ENCODE measurements around the gene RHCE.
A peak's percentile ranks its signal among the peaks of the same experiment; 100 is the strongest.

Gene RHCE

DNA sequence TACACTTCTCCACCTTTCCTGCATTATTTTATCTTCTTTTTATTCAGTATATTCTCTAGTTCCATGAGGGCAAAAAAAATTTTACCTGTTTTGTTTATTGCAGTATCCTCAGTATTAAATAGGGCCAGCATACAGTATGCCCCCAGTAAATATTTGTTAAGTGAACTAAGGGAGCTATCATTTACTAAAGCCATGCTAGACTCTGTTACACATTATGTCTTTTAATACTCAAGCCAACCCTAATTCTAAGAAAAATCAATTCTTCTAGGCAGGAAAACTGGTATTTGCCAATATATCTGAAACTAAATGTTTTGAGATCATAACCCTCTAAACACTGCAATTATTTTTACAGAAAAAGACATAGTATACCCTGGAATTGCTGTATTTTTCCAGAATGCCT lies 64.2 kb downstream of the RHCE start:
- H3K4me1 ChIP-seq (ENCODE audit: control insufficient read depth, insufficient read depth, low read length): no peaks in the 10 kb centered on the region
- no peak overlapping the region for H3K27ac ChIP-seq (ENCODE audit: extremely low read depth, low read depth, low read length)
- CTCF ChIA-PET: no interaction called here
- TF ChIP-seq KLF8 (tag by site-specific recombination; IDR thresholded peaks at IDR 0.05): no peak
- TF ChIP-seq MEIS1 (CRISPR knock-in tag; IDR thresholded peaks at IDR 0.05; ENCODE audit: borderline replicate concordance): no peak
- TF ChIP-seq ZBTB48 (tag by site-specific recombination; IDR thresholded peaks at IDR 0.05): 0 out of 2 replicates have a peak, but pooled peaks have one; percentile 0
- TF ChIP-seq, protein P1, sequence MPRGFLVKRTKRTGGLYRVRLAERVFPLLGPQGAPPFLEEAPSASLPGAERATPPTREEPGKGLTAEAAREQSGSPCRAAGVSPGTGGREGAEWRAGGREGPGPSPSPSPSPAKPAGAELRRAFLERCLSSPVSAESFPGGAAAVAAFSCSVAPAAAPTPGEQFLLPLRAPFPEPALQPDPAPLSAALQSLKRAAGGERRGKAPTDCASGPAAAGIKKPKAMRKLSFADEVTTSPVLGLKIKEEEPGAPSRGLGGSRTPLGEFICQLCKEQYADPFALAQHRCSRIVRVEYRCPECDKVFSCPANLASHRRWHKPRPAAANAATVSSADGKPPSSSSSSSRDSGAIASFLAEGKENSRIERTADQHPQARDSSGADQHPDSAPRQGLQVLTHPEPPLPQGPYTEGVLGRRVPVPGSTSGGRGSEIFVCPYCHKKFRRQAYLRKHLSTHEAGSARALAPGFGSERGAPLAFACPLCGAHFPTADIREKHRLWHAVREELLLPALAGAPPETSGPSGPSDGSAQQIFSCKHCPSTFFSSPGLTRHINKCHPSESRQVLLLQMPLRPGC (tag by site-specific recombination; IDR thresholded peaks at IDR 0.05): no peak
- peaks cover 28 to 81% of the 10 kb centered on the region in 2 experiments; a peak in 2 of 3 replicates for H3K36me3 ChIP-seq (ENCODE audit: control insufficient read depth in 2 of 2, insufficient read depth in 1 of 2, low read length in 2 of 2)
- POLR2A ChIA-PET: no interaction called here
- no peaks in the 10 kb centered on the region for H3K9me3 ChIP-seq (ENCODE audit: control insufficient read depth, insufficient read depth, low read depth, low read length)
- no peak overlapping the region for H3K4me3 ChIP-seq (ENCODE audit: low read depth, low read length)

DNA sequence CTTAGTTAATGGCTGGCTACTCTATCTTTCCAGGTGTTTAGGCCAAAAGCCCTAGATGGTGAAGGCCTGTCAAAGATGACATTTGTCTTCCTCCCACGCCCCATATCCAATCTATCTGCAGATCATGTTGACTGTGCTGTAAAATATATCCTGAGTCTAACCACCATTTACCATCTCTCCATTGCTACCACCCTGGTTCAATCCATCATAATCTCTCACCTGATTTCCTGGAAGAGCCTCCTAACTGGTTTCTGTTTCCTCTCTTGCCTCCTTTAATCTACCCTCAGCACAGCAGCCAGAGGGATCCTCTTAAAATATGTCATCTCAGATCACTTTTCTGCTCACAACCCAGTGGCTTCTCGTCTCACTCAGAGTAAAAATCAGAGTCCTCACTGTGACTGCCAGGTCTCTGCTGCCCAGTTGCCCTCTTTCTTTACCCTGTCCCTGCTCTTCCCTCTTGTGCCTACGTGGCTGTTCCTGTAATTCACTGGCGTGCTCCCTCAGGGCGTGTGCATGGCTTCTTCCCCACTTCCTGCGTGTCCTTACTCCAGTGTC lies 64.7 kb downstream of the RHCE start:
- Histone ChIP-seq H3K4me1 (ENCODE audit: control insufficient read depth, insufficient read depth, low read length) (no peaks in the 10 kb centered on the region), H3K27ac (ENCODE audit: extremely low read depth, low read depth, low read length) (no peak overlapping the region), H3K4me3 (ENCODE audit: low read depth, low read length) (no peak overlapping the region), H3K9me3 (ENCODE audit: control insufficient read depth, insufficient read depth, low read depth, low read length) (no peaks in the 10 kb centered on the region), H3K36me3 (ENCODE audit: control insufficient read depth in 2 of 2, insufficient read depth in 1 of 2, low read length in 2 of 2) (peaks cover 28 to 79% of the 10 kb centered on the region in 2 experiments; a peak in 2 of 3 replicates)
- ChIA-PET CTCF (no interaction called here), POLR2A (no interaction called here)
- no peak for TF ChIP-seq OVOL3 (tag by site-specific recombination; IDR thresholded peaks at IDR 0.05)
- peak; percentile 46; the same call in 1 of the 2 replicates for TF ChIP-seq ZNF341 (tag by site-specific recombination; IDR thresholded peaks at IDR 0.05; ENCODE audit: low read depth)
- peak; percentile 74 for TF ChIP-seq ZBTB48 (tag by site-specific recombination; IDR thresholded peaks at IDR 0.05)

DNA sequence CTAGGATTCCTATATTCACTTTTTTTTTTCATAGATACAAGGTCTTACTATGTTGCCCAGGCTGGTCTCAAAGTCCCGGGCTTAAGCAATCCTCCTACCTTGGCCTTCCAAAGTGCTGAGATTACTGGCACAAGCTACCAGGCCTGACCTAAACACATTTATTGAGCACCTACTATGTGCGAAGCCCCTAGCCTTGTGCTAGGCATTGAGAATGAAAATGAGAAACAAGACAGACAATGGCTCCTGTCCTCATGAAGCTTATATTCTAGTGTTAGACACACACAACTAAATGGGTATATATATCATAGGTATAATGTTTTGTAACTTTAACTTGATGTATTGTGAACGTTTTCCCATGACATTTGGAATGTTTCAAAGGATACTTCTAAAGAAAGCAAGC lies 71.0 kb downstream of the RHCE start:
- no peaks in the 10 kb centered on the region for H3K4me1 ChIP-seq (ENCODE audit: control insufficient read depth, insufficient read depth, low read length)
- POLR2A ChIA-PET: no interaction called here
- no peaks in the 10 kb centered on the region for H3K9me3 ChIP-seq (ENCODE audit: control insufficient read depth, insufficient read depth, low read depth, low read length)
- TF ChIP-seq ZNF366 (tag by site-specific recombination; conservative IDR thresholded peaks at IDR 0.05) (no peak), ZNF510 (tag by site-specific recombination; IDR thresholded peaks at IDR 0.05; ENCODE audit: insufficient replicate concordance) (no peak), ZIC2 (tag by site-specific recombination; IDR thresholded peaks at IDR 0.05) (no peak), SCRT2 (tag by site-specific recombination; IDR thresholded peaks at IDR 0.05) (no peak), ZNF169 (tag by site-specific recombination; IDR thresholded peaks at IDR 0.05) (no peak), YY2 (tag by site-specific recombination; IDR thresholded peaks at IDR 0.05) (no peak), ZEB2 (tag by site-specific recombination; IDR thresholded peaks at IDR 0.05) (no peak), ZNF157 (tag by site-specific recombination; IDR thresholded peaks at IDR 0.05) (no peak), ZNF202 (tag by site-specific recombination; IDR thresholded peaks at IDR 0.05; ENCODE audit: borderline replicate concordance) (no peak)
- TF ChIP-seq, protein P2, sequence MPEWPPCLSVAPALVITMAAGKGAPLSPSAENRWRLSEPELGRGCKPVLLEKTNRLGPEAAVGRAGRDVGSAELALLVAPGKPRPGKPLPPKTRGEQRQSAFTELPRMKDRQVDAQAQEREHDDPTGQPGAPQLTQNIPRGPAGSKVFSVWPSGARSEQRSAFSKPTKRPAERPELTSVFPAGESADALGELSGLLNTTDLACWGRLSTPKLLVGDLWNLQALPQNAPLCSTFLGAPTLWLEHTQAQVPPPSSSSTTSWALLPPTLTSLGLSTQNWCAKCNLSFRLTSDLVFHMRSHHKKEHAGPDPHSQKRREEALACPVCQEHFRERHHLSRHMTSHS (tag by site-specific recombination; IDR thresholded peaks at IDR 0.05): no peak
- H3K4me3 ChIP-seq (ENCODE audit: low read depth, low read length): no peak overlapping the region
- no peak overlapping the region for H3K27ac ChIP-seq (ENCODE audit: extremely low read depth, low read depth, low read length)
- H3K36me3 ChIP-seq (ENCODE audit: control insufficient read depth in 2 of 2, insufficient read depth in 1 of 2, low read length in 2 of 2): peaks cover 47 to 70% of the 10 kb centered on the region in 2 experiments; a peak in 2 of 3 replicates
- CTCF ChIA-PET: no interaction called here

DNA sequence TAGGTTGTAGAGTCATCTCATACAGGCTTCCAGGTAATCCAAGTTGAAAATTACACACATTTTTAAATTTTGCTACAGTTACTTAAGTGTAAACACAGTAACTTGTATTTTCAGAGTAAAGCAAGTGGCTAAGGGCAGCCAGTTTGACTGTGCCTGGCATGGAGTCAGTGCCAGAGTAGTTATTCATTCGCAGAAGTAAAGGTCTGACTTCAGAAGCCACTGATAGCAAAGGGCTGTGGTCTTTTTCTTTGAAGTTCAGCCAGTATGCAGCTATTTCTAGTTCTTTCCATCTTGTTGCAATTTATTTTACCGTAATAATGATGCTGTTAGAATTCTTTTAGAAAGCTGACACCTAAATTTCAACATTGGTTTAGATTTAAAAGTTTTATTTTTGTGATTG lies 73.1 kb downstream of the RHCE start:
- Histone ChIP-seq H3K4me1 (ENCODE audit: control insufficient read depth, insufficient read depth, low read length) (no peaks in the 10 kb centered on the region), H3K9me3 (ENCODE audit: control insufficient read depth, insufficient read depth, low read depth, low read length) (no peaks in the 10 kb centered on the region), H3K4me3 (ENCODE audit: low read depth, low read length) (no peak overlapping the region), H3K36me3 (ENCODE audit: control insufficient read depth in 2 of 2, insufficient read depth in 1 of 2, low read length in 2 of 2) (peaks cover 45 to 73% of the 10 kb centered on the region in 2 experiments), H3K27ac (ENCODE audit: extremely low read depth, low read depth, low read length) (no peak overlapping the region)
- no peak for TF ChIP-seq ZNF623 (tag by site-specific recombination; IDR thresholded peaks at IDR 0.05)
- TF ChIP-seq ZFHX2 (tag by site-specific recombination; conservative IDR thresholded peaks at IDR 0.05): no peak
- TF ChIP-seq KLF10 (tag by site-specific recombination; IDR thresholded peaks at IDR 0.05): no peak
- no peak for TF ChIP-seq ZXDB (tag by site-specific recombination; IDR thresholded peaks at IDR 0.05)
- TF ChIP-seq PRDM1 (tag by site-specific recombination; IDR thresholded peaks at IDR 0.05): no peak
- TF ChIP-seq ZSCAN16 (tag by site-specific recombination; IDR thresholded peaks at IDR 0.05): no peak
- no peak for TF ChIP-seq ZSCAN30 (tag by site-specific recombination; IDR thresholded peaks at IDR 0.05)
- TF ChIP-seq ZNF335 (tag by site-specific recombination; conservative IDR thresholded peaks at IDR 0.05): no peak
- no peak for TF ChIP-seq TRIM28 (IDR thresholded peaks at IDR 0.05; ENCODE audit: borderline replicate concordance, low read length)
- no peak for TF ChIP-seq SP7 (tag by site-specific recombination; IDR thresholded peaks at IDR 0.05)
- CTCF ChIA-PET: interaction anchor here (0.6 to 0.8 kb wide), 2 partner anchors 115 to 915 kb away, joined by 3 to 4 read pairs; no protein-coding TSS in a partner anchor
- POLR2A ChIA-PET: interaction anchor here (0.7 to 2.1 kb wide), 2 partner anchors 100 to 1508 kb away, joined by 3 to 10 read pairs; partner anchors contain the start of gene RSRP1

Measured in HEK293 (cell line).